PFSK-1 (cell line): Measurements from ENCODE around the gene SLC5A4.

Experiments
- POLR2AphosphoS5 ChIP-seq: IDR thresholded peaks from 2 replicates; pipeline ENCODE4 v1.6.1; 2012; ENCODE audit warnings: low read depth, mild to moderate bottlenecking, control low read depth, low read length, moderate library complexity
- REST ChIP-seq, 2 experiments: IDR thresholded peaks; 2 replicates each; pipeline versions ENCODE4 v1.6.1 to v1.8.0; 2011 to 2012; ENCODE audit warnings: low read depth in 2 of 2, low read length in 2 of 2, control low read depth in 1 of 2, inconsistent platforms in 1 of 2, mild to moderate bottlenecking in 1 of 2, moderate library complexity in 1 of 2; ENCODE audit not compliant: insufficient read depth in 1 of 2
- TAF1 ChIP-seq: IDR thresholded peaks from 2 replicates; pipeline ENCODE4 v1.6.1; 2012; ENCODE audit warnings: low read length, control low read depth, borderline replicate concordance; ENCODE audit not compliant: insufficient read depth

GRCh38 chr22:32232191-32232830 lies 22.8 kb downstream of the SLC5A4 start:
- no peak for TF ChIP-seq TAF1
- TF ChIP-seq POLR2AphosphoS5, result no peak
- no peak for TF ChIP-seq REST (IDR thresholded peaks at IDR 0.05; ENCODE audit: insufficient read depth in 1 of 2, low read depth in 2 of 2, low read length in 2 of 2)
